IPS-NIHi7 (cell line): ENCODE measurements around the gene CALU.

Experiments used
- DNase-seq: peaks from one replicate; pipeline ENCODE4 v3.0.0; 2012; ENCODE audit warnings: mixed read lengths; ENCODE audit errors: extremely low spot score

CALU gene

DNA sequence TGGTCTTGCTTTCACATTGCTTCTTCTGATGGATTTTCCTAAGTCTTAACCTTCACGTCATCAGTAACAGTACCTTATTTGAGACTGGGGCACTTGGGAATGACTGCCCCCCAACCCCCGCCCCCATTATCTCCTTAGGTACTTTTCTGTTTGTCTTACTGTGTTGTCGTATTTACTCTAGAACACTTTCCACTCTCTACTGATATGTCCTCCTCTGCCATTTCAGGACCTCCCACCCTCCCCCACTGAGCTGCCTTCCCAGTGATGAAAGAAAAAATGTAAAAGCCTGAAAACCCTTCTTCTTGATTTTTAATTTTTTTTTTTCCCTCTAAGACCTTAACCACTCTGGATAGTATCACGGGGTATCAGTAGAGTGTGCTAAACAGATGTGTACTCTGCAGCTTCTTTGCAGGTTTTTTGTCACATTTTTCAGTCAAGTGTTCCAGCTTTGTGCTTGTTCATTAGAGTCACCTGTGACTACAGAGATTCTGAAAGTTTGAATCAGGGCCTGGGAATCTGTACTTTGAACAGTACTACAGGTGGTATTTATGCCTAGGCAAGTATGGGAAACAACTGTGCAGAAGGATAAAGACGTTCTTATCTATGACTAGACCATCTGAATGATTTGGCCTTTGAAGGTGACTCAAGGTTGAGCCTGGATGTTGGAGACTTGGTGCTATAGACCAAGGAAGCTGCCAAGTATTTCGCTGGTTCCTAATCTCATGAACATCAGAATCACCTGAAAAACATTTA lies 8.3 kb downstream of the CALU start:
- DNase-seq: no peak

DNA sequence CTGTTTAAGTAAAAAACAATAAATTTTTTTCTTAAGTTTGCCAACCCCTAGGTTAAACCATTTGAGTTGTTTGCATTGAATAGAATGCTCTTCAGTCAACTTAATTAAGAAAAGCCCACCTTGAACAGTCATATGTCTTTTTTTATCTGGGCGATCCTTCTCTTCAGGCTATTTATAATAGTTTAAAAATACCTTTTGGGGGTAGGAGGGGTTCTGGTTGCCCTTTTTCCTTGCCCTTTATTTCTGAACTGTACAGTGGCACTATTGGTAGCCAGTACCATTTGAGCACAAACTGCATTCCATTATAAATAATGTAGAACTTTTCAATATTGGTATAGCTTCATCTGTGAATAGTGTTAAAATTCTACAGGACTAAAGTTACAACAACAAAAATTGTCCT lies 13.1 kb downstream of the CALU start:
- no peak for DNase-seq

DNA sequence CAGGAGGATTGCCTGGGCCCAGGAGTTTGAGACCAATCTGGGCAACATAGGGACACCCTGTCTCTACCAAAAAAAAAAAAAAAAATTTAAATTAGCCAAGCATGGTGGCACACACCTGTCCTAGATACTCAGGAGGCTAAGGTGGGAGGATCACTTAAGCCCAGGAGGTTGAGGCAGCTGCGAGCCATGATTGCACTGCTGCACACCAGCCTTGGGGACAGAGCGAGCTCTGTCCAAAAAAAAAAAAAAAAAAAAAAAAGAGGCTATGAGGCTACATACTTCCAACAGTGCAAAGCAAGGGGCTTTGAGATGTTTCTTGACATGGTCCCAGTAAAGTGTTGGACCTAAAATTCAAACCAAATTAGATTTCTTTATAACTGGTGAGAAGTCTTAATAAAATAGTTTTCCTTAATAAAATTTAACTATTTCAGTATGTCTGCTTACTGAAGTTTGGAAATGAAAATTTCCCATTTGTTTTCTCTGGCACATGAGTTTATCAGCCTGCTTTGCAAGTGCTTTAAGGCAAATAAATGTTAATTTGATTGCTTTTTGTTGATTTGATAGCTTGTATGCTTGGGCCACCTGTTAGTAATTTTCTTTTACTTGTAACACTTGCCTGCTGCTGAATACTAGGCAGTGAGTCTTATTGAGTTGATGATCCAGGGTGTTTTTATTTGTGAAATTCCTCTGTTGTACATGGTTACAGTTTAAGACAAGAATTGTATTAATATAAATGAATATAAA lies 16.1 kb downstream of the CALU start:
- DNase-seq: no peak

DNA sequence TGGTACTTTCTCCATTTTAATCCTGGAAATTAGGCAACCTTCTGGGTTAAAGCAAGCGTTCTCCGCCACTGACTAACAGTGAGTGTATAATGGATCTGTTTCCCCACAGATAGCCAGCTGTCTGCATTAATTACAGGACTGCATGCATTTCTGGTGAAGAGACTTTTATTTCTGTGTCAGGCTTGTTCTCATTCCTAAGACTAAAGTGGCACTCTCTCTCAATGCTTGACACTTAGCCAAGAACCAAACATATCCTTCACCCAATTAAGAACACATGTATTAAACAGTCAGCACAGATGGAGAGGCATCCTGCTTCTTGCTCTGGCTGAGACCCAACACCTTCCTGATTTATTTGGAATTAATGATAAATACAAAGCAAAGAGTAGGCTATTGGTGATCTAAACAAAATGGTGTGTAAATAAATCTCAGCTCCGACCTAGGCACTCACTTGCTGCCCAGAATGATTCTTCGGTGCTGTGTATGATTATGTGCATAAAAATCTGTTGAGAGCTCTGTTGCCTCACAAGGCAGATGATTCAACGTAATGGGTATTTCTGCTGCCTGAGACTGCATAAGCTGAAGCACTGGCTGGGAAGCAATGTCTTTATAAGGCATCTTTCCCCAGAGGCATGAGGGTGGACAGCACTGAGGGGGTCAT lies 16.8 kb downstream of the CALU start:
- no peak for DNase-seq

DNA sequence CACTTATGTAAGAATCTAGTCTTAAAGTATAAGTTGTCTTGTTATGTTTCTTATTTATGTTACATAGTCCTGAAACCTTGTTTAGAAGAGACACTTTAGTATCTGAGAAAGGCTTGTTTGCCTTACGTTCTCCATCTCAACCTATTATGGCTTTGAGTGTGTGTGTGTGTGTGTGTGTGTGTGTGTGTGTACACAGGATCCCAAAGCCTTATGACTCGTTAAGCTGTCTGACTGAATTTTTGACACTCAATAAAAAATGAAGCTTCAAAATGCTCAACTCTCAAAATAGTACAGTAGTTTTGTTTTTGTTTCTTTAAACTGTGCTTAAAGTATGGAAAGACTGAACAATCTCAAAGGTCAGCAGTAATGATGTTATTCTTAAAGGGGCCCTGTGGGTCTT lies 18.0 kb downstream of the CALU start:
- no peak for DNase-seq

DNA sequence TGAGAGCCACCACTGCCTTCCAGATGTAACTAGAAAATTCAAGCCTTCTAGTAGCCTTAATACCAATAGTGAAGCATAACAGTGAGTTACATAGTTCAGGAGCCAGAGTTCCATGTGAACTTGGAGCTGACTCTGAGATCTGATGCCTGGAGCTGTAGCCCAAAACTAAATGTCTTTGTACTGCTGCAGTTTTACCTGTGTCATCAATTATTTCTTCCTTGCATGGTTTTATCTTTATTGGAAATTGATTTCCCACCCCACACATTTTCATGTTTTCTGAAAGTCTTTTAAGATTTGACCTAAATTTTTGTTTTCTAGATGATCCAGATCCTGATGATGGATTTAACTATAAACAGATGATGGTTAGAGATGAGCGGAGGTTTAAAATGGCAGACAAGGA lies 19.4 kb downstream of the CALU start:
- no peak for DNase-seq

DNA sequence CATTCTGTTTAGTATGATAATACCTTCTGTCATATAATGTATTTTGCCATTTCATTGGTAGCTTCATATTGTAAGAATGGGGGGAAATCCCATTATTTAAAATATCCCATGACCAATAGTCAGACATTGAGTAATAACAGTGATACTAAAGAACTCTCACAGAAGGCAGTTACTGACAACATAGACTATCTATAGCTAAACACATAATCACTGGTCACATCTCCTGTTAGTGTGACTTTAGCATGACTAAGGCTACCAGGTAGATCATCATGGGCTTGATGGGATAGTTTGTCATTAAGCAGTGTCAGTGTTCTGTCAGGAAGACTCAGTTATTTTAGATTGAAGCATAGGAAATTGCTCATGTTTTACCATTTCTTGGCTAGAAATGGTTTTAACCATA lies 20.1 kb downstream of the CALU start:
- no peak for DNase-seq

DNA sequence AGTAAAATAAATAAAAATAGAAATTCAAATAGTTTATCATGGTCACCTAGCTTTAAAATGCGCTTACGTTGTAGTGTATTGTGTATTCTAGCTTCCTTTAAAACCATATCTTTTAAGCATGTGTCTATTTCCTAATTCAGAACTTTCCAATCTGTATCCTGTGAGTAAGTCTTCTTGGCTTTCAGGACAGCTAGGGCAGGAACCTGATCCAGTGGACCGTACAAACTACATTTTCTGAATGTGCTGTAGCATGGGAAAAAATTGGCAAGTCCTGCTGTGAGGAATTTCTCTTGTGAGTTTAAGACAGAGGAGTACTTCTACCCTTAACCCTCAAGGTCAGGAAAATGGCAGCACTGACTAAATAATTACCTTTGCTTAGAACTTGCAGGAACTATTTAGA lies 24.4 kb downstream of the CALU start:
- no peak for DNase-seq

DNA sequence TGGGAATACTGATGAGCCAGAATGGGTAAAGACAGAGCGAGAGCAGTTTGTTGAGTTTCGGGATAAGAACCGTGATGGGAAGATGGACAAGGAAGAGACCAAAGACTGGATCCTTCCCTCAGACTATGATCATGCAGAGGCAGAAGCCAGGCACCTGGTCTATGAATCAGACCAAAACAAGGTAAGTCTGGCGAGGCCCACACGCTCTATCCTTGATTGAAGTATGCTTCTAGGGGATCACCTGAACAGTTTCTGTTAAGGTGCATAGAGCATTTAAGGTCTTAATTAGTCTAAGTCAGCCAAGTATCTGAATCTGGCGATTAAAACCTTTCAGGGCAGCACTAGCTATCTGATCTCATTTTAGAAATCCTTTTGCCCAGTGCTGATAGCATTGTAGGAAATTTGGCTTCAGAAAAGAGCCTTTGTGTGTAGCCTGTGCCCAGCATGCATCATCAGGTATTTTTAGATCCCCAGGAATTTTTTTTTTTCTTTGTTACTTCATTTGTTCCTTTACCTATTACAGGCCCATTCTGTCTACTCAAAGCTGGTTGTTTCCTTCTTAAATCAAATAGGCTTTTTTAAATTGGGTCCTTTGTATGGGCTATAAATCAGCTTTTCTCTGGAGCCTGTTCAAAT lies 28.4 kb downstream of the CALU start:
- DNase-seq: no peak

DNA sequence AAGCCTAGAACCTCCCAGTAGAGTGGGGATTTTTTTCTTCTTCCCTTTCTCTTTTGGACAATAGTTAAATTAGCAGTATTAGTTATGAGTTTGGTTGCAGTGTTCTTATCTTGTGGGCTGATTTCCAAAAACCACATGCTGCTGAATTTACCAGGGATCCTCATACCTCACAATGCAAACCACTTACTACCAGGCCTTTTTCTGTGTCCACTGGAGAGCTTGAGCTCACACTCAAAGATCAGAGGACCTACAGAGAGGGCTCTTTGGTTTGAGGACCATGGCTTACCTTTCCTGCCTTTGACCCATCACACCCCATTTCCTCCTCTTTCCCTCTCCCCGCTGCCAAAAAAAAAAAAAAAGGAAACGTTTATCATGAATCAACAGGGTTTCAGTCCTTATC lies 31.1 kb downstream of the CALU start:
- no peak for DNase-seq

DNA sequence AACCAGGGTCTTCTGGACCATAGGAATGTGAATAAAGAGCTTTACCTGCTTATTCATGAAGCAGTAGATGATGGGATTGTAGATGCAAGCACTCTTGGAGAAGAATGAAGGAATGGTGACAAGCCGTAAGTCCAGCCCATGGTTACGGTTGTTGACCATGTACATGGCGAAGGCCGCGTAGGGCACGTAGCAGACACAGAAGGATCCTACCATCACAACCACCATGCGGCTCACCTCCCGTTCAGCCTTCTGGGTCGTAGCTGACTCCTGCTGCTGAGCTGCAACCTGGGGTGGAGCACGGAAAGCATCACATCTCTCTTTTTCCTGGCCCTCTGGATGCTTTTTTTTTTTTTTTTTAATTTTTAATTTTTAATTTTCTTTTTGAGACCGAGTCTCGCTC lies 34.4 kb downstream of the CALU start:
- no peak for DNase-seq

DNA sequence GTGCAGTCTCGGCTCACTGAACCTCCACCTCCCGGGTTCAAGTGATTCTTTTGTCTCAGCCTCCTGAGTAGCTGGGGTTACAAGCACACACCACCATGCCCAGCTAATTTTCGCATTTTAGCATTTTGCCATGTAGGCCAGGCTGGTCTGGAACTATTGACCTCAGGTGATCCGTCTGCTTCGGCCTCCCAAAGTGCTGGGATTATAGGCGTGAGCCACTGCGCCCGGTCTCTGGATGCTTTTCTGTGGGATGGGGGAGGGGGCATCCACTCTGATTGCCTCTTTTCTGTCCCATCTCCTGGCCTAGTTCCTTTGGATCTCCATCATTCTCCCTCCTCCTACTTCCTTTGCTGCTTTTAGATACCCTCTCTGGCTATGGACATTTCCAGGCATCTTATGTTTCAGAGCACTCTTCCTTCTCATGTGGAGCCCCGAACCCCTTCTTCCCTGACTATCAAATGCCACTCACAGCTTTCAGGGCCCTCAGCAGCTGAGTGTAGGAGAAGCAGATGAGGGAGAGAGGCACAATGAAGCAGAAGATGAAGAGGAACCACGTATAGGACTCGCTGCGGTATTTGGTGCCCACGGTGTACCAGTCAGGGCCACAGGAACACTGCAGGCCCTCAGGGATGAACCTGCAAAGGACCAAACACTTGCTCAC lies 35.0 kb downstream of the CALU start:
- DNase-seq: no peak

DNA sequence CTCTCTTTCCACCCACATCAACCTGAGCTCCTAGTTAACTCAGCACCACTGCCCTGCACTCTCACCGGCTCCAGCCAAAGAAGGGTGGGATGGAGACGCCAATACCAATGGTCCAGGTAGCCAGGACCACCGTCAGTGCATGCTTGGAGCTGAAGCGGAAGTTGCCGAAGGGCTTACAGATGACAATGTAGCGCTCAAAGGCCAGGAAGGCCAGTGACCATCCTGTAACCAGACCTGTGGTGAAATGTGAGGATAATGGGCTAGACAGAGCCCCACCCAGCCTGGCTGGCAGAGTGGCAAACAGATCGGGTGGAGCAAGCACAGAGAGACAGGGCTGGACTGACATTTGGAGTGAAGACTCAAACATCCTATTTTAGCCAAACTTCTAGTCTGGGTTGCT lies 35.8 kb downstream of the CALU start:
- no peak for DNase-seq

DNA sequence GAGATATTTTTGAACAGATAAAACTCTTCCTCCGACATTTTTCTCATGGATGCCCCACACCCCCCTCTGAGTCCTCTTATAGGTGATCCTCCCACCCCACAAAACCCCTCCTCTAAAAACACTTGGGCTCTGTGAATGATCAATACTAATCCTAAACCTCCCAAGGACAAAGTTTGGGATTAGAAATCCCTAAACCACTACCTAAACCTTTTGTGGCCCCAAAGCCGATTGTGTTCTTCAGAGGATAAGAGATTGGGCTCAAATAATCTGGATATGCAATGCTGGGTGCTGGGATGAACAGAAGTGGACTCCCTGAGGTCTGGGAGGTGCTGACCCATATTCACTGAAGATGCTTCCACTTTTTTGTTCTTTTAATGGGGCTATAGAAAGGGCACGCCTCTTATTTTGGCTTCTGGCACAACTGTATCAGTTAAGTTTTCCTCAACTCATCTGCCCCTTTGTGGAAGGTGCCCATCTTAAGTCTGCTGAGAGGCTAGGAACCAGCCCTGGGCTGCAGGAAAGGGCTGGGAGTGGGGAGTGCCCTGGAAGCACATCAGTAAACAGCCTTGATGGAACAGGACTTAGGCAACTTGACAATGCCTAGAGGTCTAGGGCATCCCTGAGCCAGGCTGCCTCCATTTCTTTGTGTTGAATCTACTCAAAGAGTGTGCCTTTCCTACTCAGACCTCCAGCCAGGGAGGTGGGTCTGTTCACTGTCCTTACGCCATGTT lies 36.8 kb downstream of the CALU start, which contains the start of gene OPN1SW:
TSS of gene OPN1SW (minus strand) at position 51 of the 731 bp plus-strand sequence. CDS start at position 38, 13 bp downstream.
- no peak for DNase-seq

DNA sequence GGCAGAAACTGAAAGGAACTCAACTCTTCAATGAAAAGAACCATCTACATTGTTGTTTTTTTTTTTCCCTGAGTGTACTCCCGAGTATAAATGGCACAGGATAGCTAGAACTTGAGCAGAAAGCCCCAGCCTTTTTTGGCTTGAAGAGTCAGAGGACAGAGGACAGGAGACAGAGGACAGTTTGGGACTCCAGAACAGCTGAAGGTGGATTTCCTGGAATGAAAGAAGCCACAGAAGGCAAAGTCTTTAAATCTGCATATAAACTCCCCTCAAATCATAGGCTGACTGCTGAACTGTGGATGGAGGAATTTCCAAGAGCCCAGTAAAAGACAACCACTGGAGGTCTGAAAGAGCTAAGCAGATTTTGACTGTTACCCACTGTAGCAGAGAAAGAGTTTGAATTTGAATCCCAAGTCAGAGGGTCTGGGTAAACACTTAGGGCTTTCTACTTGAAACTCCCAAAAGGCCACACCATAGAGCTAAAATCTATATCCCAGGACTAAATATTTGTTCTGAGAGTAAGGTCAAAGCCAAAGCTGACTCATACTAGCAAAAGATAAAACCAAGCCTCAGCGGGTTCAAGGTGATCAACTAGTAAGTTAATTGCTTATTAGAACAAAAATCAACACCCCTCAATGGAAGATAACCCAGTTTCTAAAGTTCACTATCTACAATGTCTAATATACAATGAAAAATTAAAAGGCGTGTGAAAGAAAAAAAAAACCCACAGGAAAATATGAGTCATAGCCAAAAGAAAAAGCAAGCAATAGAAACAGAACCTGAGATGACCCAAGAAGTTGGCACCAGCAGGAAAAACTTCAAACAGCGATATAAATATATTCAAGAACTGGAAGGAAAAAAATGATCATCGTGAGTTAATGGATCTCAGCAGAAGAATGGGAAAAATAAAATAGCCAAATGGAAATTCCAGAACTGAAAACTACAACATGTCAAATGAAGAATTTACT lies 38.3 kb downstream of the CALU start:
- DNase-seq: no peak

DNA sequence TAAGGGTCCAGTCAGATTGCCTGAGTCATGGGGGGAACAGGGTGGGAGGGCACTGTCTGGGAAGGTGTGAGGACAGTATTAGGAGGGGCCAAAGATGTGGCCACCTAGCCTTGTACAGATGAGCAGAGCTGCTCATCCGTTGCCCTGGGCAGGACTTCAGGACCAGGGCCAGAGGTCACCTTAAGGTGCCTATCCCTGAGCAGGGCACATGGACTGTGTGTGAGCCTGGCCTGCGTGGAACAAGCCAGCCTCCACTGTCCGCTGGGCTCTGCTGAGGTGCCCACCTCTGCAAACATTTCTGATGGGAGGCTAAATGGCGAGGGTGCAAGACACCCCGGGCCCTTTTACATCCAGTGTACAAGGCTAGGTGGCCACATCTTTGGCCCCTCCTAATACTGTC lies 39.8 kb downstream of the CALU start:
- no peak for DNase-seq

DNA sequence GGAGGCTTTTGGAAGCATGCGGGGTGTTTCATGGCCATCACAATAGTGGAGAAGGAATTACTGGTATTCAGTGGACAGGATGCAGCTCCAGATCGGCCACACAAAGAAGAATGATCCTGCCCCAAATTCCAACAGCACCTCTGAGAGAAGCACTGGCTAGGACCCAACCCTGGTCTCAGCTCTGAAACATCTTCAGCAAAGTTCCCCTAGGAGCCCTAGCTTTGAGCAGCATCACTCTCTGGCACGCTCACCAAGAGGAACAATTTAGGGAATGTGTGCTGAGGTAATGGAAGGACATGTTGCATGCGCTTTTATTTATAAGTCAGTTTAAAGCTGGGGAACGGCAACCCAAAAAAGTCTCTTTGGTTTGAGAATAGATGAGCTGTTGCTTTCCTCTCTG lies 42.0 kb downstream of the CALU start:
- no peak for DNase-seq

DNA sequence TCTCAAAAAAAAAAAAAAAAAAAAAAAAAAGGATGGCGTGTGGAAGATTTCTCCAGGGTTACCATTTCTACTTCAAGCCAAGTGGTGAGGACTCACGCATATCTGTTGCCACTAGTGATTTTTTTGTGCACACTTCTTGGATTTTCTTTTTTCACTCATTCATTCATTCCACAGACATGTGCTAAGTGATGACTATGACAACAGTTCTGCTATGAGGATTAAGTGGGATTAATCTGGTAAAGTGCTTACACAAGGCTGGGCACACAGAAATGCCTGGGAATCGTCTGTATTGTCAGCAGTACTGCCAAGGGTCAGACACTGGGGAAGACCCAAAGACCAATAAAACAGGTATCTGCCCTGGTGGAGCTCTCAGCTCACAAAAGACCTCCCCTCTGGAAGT lies 42.7 kb downstream of the CALU start:
- no peak for DNase-seq

DNA sequence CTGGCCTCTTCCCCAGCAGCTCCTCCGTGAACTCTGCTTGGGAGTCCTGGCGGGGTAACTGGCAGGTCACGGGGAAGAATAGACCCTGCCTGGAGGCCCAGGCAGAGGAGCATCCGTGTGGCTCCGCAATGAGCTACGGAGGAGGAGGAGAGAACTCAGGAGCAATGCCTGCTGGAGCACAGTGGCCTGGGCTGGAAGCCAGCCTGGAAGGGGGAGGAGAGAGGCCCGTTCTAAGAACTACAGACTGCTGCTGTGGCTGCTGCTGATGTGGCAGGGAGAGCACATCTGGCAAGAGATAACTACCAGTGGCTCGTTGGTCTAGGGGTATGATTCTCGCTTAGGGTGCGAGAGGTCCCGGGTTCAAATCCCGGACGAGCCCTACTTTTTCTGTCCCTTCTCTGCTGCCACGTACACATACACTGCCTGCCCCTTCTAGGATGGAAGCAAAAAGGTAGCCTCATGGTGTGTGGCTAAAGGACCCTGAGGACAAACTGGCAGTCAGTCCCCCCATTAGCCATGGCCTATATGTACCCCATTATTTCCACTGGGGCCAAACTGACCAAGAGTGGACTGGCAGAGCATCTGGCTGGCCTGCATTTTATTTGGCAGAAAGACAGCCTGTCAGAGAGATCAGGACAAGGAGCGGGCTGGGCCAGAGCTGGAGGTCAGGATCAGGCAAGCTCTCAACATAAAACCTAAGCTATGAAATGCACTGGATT lies 44.1 kb downstream of the CALU start:
- DNase-seq: peak; percentile 93
